PFSK-1 (cell line): ENCODE results near the gene TEX19.

Experiments
- FOXP2 ChIP-seq: optimal IDR thresholded peaks from 2 replicates; pipeline ENCODE3; 2011; ENCODE audit warnings: borderline replicate concordance, control low read depth, inconsistent platforms; ENCODE audit not compliant: insufficient read depth; ENCODE audit errors: extremely low read length, extremely low read depth
- POLR2AphosphoS5 ChIP-seq: IDR thresholded peaks from 2 replicates; pipeline ENCODE4 v1.6.1; 2012; ENCODE audit warnings: low read depth, mild to moderate bottlenecking, control low read depth, low read length, moderate library complexity
- SIN3A ChIP-seq: IDR thresholded peaks from 2 replicates; pipeline ENCODE4 v1.6.1; 2012; ENCODE audit warnings: mild to moderate bottlenecking, low read length, moderate library complexity, borderline replicate concordance; ENCODE audit not compliant: insufficient read depth
- TAF1 ChIP-seq: IDR thresholded peaks from 2 replicates; pipeline ENCODE4 v1.6.1; 2012; ENCODE audit warnings: low read length, control low read depth, borderline replicate concordance; ENCODE audit not compliant: insufficient read depth
- TF ChIP-seq, protein P1 (sequence below), 2 experiments: IDR thresholded peaks; 2 replicates each; pipeline versions ENCODE4 v1.6.1 to v1.8.0; 2011 to 2012; ENCODE audit warnings: low read depth in 2 of 2, low read length in 2 of 2, control low read depth in 1 of 2, inconsistent platforms in 1 of 2, mild to moderate bottlenecking in 1 of 2, moderate library complexity in 1 of 2; ENCODE audit not compliant: insufficient read depth in 1 of 2

GRCh38 chr17:82338858-82339633, 20.0 kb upstream of the TEX19 start:
- TF ChIP-seq POLR2AphosphoS5: no peak
- TF ChIP-seq, protein P1, sequence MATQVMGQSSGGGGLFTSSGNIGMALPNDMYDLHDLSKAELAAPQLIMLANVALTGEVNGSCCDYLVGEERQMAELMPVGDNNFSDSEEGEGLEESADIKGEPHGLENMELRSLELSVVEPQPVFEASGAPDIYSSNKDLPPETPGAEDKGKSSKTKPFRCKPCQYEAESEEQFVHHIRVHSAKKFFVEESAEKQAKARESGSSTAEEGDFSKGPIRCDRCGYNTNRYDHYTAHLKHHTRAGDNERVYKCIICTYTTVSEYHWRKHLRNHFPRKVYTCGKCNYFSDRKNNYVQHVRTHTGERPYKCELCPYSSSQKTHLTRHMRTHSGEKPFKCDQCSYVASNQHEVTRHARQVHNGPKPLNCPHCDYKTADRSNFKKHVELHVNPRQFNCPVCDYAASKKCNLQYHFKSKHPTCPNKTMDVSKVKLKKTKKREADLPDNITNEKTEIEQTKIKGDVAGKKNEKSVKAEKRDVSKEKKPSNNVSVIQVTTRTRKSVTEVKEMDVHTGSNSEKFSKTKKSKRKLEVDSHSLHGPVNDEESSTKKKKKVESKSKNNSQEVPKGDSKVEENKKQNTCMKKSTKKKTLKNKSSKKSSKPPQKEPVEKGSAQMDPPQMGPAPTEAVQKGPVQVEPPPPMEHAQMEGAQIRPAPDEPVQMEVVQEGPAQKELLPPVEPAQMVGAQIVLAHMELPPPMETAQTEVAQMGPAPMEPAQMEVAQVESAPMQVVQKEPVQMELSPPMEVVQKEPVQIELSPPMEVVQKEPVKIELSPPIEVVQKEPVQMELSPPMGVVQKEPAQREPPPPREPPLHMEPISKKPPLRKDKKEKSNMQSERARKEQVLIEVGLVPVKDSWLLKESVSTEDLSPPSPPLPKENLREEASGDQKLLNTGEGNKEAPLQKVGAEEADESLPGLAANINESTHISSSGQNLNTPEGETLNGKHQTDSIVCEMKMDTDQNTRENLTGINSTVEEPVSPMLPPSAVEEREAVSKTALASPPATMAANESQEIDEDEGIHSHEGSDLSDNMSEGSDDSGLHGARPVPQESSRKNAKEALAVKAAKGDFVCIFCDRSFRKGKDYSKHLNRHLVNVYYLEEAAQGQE (IDR thresholded peaks at IDR 0.05; ENCODE audit: insufficient read depth in 1 of 2, low read depth in 2 of 2, low read length in 2 of 2): no peak
- TF ChIP-seq SIN3A: no peak
- TF ChIP-seq FOXP2: no peak
- TF ChIP-seq TAF1: no peak
